Measurements from ENCODE around the gene NANP.
"Not testable (repeated sequence)": the region's sequence is repeated elsewhere in the genome, so short reads cannot be mapped to it uniquely, and the experiment has no call there.

Gene NANP

GRCh38 chr20:25623736-25624499 lies at the start of gene NANP:
Gene NANP (minus strand): TSS chr20:25624014. CDS start chr20:25623948, 66 bp downstream.
- DNase-seq (ENCODE audit: low read depth in 2 of 2), result peak; percentile 86 to 88

- no peak for DNase-seq (ENCODE audit: low read depth in 2 of 2)
These were observed 48.9 kb upstream of the NANP start for GRCh38 chr20:25672659-25673235.

GRCh38 chr20:25669826-25670422 lies 46.1 kb upstream of the NANP start:
- DNase-seq (ENCODE audit: low read depth in 2 of 2), result no peak

GRCh38 chr20:25668446-25668845 lies 44.6 kb upstream of the NANP start:
- no peak for DNase-seq (ENCODE audit: low read depth in 2 of 2)

GRCh38 chr20:25659999-25660398 lies 36.2 kb upstream of the NANP start:
- no peak for DNase-seq (ENCODE audit: low read depth in 2 of 2)

GRCh38 chr20:25654487-25654886 lies 30.7 kb upstream of the NANP start:
- no peak for DNase-seq (ENCODE audit: low read depth in 2 of 2)

- not testable (repeated sequence) for DNase-seq (ENCODE audit: low read depth in 2 of 2)
These were observed 29.1 kb upstream of the NANP start for GRCh38 chr20:25652866-25653265.

GRCh38 chr20:25644814-25645213 lies 21.0 kb upstream of the NANP start:
- no peak for DNase-seq (ENCODE audit: low read depth in 2 of 2)

GRCh38 chr20:25643716-25644115 lies 19.9 kb upstream of the NANP start:
- no peak for DNase-seq (ENCODE audit: low read depth in 2 of 2)

- no peak for DNase-seq (ENCODE audit: low read depth in 2 of 2)
These were observed 13.4 kb upstream of the NANP start for GRCh38 chr20:25637247-25637646.

GRCh38 chr20:25632940-25633790 lies 9.4 kb upstream of the NANP start:
- no peak for DNase-seq (ENCODE audit: low read depth in 2 of 2)

GRCh38 chr20:25630615-25631014 lies 6.8 kb upstream of the NANP start:
- DNase-seq (ENCODE audit: low read depth in 2 of 2), result not testable (repeated sequence)

GRCh38 chr20:25629816-25630499 lies 6.1 kb upstream of the NANP start:
- no peak for DNase-seq (ENCODE audit: low read depth in 2 of 2)

GRCh38 chr20:25626779-25627178 lies 3.0 kb upstream of the NANP start:
- no peak for DNase-seq (ENCODE audit: low read depth in 2 of 2)

GRCh38 chr20:25624500-25624939 lies 706 bp upstream of the NANP start:
- DNase-seq (ENCODE audit: low read depth in 2 of 2), result no peak

- DNase-seq (ENCODE audit: low read depth in 2 of 2), result peak; percentile 6 to 15
These were observed 534 bp downstream of the NANP start for GRCh38 chr20:25623225-25623735.

GRCh38 chr20:25622450-25623224 lies 1.2 kb downstream of the NANP start:
- DNase-seq (ENCODE audit: low read depth in 2 of 2), result no peak

- no peak for DNase-seq (ENCODE audit: low read depth in 2 of 2)
These were observed 1.8 kb downstream of the NANP start for GRCh38 chr20:25622049-25622448.

GRCh38 chr20:25619514-25619913 lies 4.3 kb downstream of the NANP start:
- no peak for DNase-seq (ENCODE audit: low read depth in 2 of 2)

GRCh38 chr20:25608774-25609173 lies 15.0 kb downstream of the NANP start:
- no peak for DNase-seq (ENCODE audit: low read depth in 2 of 2)

Data from stimulated activated CD8-positive, alpha-beta memory T cell treated with anti-CD3 and anti-CD28 coated beads, Interleukin-15, amount 100 ng/mL, for 48 hours (primary cell).